ENCODE data around the gene FLVCR1.
A peak's percentile ranks its signal among the peaks of the same experiment; 100 is the strongest.
"Not testable (repeated sequence)": the region's sequence is repeated elsewhere in the genome, so short reads cannot be mapped to it uniquely, and the experiment has no call there.

Gene FLVCR1

DNA sequence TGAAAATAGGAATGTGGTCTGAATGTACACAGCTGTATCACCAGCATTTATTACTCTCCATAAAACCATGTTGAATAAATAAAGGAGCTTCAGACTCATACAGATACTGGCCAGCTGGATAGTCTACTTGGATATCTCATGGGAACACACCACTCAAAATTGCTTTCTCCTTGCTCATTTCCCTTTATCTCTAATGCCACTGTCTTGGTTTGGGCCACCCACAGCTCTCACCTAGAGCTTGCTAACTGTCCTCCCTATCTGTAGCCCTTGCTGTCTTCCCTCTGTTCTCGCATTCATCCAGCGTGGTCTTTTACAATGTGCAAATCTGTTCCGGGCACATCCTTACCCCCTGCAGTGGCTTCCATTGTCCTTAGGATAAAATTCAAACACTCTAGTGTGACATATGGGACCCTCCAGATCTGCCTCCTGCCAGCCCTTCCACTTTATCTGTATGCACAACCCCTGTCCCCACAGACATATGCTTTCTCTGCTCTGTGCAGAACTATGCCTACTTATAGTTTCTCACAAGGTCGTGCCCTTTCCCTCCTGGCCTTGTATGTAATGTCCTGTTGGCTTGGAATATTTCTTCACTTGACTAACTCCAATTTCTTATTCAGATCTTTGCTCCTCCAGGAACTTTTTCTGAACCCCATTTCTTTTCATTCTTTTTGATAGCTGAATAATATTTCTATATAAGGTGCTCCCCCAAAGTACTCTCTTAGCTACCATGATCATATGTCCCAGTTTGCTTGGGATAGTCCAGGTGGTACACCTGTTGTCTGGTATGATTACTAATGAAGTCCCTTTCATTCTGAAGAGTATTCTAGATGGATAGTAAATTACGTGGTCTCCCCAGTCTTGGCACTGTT, 2.9 kb downstream of the FLVCR1 start:
- H3K27ac ChIP-seq = no peak overlapping the region
- DNase-seq (ENCODE audit: low spot score) = no peak
- POLR2A ChIA-PET (ENCODE audit: low non-redundant PET) = no interaction called here
- CTCF ChIA-PET = interaction anchor here (0.6 to 1.0 kb wide), 2 partner anchors 8 to 44 kb away, joined by 4 to 7 read pairs; no protein-coding TSS in a partner anchor
- TF ChIP-seq, protein P1, sequence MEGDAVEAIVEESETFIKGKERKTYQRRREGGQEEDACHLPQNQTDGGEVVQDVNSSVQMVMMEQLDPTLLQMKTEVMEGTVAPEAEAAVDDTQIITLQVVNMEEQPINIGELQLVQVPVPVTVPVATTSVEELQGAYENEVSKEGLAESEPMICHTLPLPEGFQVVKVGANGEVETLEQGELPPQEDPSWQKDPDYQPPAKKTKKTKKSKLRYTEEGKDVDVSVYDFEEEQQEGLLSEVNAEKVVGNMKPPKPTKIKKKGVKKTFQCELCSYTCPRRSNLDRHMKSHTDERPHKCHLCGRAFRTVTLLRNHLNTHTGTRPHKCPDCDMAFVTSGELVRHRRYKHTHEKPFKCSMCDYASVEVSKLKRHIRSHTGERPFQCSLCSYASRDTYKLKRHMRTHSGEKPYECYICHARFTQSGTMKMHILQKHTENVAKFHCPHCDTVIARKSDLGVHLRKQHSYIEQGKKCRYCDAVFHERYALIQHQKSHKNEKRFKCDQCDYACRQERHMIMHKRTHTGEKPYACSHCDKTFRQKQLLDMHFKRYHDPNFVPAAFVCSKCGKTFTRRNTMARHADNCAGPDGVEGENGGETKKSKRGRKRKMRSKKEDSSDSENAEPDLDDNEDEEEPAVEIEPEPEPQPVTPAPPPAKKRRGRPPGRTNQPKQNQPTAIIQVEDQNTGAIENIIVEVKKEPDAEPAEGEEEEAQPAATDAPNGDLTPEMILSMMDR (conservative IDR thresholded peaks at IDR 0.05; ENCODE audit: low read depth) = no peak

DNA sequence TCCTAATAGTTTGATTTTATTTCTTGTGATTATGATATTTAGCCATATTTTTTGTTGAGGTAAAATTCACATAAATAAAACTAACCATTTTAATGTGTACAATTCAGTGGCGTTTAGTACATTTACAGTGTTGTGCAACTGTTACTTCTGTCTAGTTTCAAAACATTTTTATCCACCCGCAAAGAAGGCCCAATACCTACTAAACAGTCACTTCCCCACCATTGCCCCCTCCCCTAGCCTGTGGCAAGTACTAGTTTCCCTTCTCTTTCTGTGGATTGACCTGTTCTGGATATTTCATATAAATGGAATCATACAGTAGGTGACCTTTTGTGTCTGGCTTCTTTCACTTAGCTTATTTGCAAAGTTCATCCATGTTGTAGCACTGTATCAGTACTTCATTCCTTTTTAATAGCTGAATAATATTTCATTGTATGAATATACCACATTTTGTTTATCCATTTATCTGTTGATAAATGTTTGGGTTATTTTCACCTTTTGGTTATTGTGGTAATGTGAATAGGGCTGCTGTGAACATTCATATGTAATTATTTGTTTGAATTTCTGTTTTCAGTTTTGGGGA, 4.1 kb downstream of the FLVCR1 start:
- no peak for DNase-seq (ENCODE audit: low spot score)
- TF ChIP-seq, protein P1 (conservative IDR thresholded peaks at IDR 0.05; ENCODE audit: low read depth) = no peak
- ChIA-PET POLR2A (ENCODE audit: low non-redundant PET) (no interaction called here), CTCF (no interaction called here)
- no peak overlapping the region for H3K27ac ChIP-seq

DNA sequence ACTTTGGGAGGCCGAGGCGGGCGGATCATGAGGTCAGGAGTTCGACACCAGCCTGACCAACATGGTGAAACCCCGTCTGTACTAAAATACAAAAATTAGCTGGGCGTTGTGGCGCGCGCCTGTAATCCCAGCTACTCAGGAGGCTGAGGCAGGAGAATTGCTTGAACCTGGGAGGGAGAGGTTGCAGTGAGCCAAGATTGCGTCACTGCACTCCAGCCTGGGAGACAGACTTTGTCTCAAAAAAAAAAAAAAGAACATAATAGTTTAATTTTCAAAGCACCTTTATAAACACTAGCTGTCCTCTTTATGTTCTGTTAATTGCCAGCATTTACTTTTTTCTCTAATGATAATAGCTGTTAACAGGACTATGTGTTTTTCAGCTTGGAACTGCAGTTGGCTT, 5.3 kb downstream of the FLVCR1 start:
- CTCF ChIA-PET; DNase-seq (ENCODE audit: low spot score); H3K27ac ChIP-seq: not testable (repeated sequence)
- POLR2A ChIA-PET (ENCODE audit: low non-redundant PET) = interaction anchor here (0.7 kb wide), 2 partner anchors 12 to 193 kb away, joined by 4 to 8 read pairs; no protein-coding TSS in a partner anchor

DNA sequence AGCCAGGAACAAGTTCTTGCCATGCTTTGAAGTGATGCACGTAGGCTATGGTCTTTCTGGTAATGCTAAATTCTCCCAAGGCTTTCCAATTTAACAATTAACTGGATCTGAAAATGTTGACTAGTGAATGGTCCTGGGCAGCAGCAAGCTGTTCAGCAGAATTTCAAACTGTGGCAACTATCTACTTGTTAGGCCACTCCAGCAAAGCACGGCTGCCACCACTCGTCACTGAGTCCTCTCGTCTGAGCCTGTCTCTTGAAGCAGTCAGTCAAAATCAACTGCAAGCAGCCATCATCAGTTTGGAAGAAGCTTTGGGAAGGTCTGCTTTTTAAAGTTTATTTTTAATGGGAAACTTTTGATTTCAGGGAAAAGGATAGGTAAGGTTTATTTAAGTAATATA, 6.1 kb downstream of the FLVCR1 start:
- DNase-seq (ENCODE audit: low spot score) = no peak
- no peak overlapping the region for H3K27ac ChIP-seq
- ChIA-PET POLR2A (ENCODE audit: low non-redundant PET) (interaction anchor here (0.7 kb wide), 1 partner anchor 12 kb away, joined by 8 read pairs; no protein-coding TSS in a partner anchor), CTCF (no interaction called here)
- TF ChIP-seq, protein P1 (conservative IDR thresholded peaks at IDR 0.05; ENCODE audit: low read depth) = no peak

DNA sequence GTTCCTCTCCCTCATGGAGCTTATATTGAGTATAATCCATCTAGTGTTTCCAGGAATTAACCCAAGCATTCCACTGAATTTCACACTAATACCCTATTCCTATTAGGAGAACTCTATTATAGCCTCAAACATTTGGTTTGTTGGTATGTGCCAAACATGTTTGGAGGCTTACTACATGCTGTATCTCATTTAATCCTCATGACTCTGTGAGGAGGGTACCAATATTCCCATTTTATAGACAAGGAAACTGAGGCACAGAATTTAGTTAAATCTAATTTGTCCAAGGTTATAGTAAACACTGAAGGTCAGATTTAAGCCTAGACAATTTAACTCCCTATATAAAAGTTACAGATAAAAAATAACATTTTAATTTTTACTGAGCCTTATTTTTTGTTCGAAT, 9.1 kb downstream of the FLVCR1 start:
- H3K27ac ChIP-seq = no peak overlapping the region
- CTCF ChIA-PET = interaction anchor here (0.6 kb wide), 1 partner anchor 39 kb away, joined by 4 read pairs; no protein-coding TSS in a partner anchor
- TF ChIP-seq, protein P1 (conservative IDR thresholded peaks at IDR 0.05; ENCODE audit: low read depth) = no peak
- no peak for DNase-seq (ENCODE audit: low spot score)
- POLR2A ChIA-PET (ENCODE audit: low non-redundant PET) = no interaction called here

DNA sequence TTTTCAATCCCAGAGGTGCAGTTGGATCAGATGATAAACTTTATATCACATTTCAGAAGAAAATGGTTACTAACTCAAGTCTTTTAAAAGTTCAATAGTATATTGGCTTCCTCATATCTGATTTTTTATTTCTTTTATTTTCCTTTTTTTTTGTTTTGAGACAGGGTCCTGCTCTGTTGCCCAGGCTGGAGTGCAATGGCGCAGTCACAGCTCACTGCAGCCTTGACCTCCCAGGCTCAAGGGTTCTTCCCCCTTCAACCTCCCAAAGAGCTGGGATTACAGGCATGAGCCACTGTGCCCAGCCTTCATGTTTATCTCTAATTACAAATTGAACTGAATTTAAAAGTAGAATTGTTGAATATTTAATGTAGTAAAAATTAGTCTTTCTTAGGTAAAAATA, 13.9 kb downstream of the FLVCR1 start:
- peak overlapping the region; percentile 51; the same call in 1 of the 2 replicates for H3K27ac ChIP-seq
- POLR2A ChIA-PET (ENCODE audit: low non-redundant PET) = no interaction called here
- DNase-seq (ENCODE audit: low spot score) = no peak
- CTCF ChIA-PET = interaction anchor here (0.8 kb wide), 1 partner anchor 976 kb away, joined by 3 read pairs; no protein-coding TSS in a partner anchor
- TF ChIP-seq, protein P1 (conservative IDR thresholded peaks at IDR 0.05; ENCODE audit: low read depth) = no peak

DNA sequence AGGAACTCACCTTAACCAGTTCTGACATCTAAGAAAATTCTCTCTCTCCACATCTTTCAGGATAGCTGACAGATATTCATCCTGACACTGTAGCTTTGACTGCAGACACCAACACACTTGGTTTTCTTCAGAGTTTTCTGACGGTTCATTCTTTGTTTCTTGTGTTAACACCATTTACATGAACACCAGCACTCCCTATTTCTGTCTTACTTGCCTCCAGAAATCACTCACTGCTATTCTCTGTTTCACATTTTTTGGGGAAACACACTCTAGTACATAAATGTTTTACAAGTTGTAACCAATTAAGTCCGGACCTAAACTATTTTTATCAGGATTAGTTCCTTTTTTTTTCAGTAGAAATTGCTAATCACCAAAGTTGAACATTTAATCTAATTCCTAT, 15.4 kb downstream of the FLVCR1 start:
- TF ChIP-seq, protein P1 (conservative IDR thresholded peaks at IDR 0.05; ENCODE audit: low read depth) = no peak
- CTCF ChIA-PET = interaction anchor here (0.6 kb wide), 1 partner anchor 244 kb away, joined by 3 read pairs; no protein-coding TSS in a partner anchor
- H3K27ac ChIP-seq = no peak overlapping the region
- POLR2A ChIA-PET (ENCODE audit: low non-redundant PET) = no interaction called here
- DNase-seq (ENCODE audit: low spot score) = no peak
